Stimulated activated CD4-positive, alpha-beta T cell treated with anti-CD3 and anti-CD28 coated beads, Interleukin-15, amount 100 ng/mL, for 1 hour (primary cell): ENCODE measurements around the gene CDC42EP1.

Experiments
- DNase-seq, 2 donors: peaks; one replicate each; pipeline ENCODE4 v3.0.0-alpha.2; 2020; ENCODE audit warnings: low read depth in 1 of 2, low spot score in 1 of 2

CDC42EP1 gene

GRCh38 chr22:37610480-37611129 lies 50.3 kb downstream of the CDC42EP1 start:
- DNase-seq = no peak

- no peak for DNase-seq
Observed at GRCh38 chr22:37611207-37611606, 50.9 kb downstream of the CDC42EP1 start.

- no peak for DNase-seq
Observed at GRCh38 chr22:37616201-37617083, 56.2 kb downstream of the CDC42EP1 start.

- DNase-seq = no peak
Observed at GRCh38 chr22:37617431-37617830, 57.2 kb downstream of the CDC42EP1 start.

GRCh38 chr22:37618072-37618656 lies 57.9 kb downstream of the CDC42EP1 start:
- no peak for DNase-seq

GRCh38 chr22:37618674-37619073 lies 58.4 kb downstream of the CDC42EP1 start:
- no peak for DNase-seq
